Activated CD8-positive, alpha-beta memory T cell treated with anti-CD3 and anti-CD28 coated beads for 24 hours (primary cell): Measurements from ENCODE around the gene STRN.
"Not testable (repeated sequence)": the region's sequence is repeated elsewhere in the genome, so short reads cannot be mapped to it uniquely, and the experiment has no call there.

Source experiments
- DNase-seq: peaks from one replicate; pipeline ENCODE4 v3.0.0-alpha.2; 2020

The STRN gene

DNA sequence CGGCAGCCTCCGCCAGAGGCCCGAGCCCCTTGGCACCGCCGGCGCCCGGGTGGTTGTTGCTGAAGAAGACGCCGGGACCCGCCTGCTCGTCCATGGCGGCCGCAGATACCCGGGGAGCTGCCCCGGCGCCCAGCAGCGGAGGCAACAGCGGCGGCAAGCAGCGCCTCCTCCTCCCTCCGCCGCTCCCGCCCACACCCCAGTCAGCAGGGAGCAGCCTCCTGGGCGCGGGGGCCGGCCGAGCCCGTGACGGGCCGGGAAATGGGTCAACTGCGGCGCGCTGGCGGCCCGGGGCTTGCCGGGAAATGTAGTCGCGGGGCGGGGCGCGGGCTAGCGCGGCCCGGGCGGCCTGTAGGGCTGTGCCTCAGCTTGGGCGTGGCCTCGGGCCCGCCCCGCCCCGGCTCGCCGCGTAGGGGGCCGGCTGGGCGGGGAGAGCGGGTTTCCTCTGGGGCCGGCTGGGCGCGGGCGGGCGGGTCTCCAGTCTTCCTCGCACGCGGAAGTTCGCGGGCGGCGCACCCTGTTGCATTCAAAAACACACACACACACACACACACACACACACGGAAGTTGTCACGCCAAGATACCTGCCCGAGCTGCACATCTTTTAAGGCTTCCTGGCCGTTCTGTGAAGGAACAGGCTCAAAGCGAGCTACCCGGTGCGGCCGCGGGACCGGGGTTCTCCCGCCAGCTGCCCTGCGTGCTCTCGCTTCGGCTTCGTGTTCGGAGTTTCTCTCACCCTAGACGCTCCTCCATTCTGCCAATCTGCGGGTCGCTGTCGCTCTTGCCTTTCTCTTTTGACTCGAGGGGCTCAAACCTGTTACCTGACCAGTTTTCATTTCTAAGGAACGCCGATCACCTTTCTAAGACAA, at the start of gene STRN:
STRN (minus strand) TSS at position 167 of the 866 bp plus-strand sequence; CDS start at position 94, 73 bp downstream.
- peak; percentile 98 for DNase-seq

- DNase-seq: no peak
Observed at GRCh38 chr2:37013315-37013641, 46.9 kb upstream of the STRN start.

DNA sequence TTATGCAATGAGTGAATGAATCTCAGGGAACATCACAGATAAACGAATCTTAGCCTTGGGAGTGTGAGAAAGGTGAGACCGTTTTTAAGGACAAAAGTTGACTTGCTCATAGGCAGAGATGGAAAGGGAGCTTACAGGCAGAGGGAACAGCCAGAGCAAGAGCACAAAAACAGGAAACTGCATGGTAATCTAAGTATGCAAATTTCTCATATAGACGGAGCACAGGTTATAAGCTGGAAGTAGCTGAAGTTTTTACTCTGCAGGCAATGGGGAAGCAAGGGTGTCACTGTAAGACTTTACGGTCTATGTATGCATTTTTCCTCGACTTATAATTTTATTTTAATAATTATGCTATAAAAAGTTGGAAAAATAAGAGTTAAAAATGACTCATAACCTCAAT, 44.8 kb upstream of the STRN start:
- DNase-seq: no peak

GRCh38 chr2:37005118-37005868, 39.0 kb upstream of the STRN start:
- DNase-seq: no peak

- no peak for DNase-seq
Observed at GRCh38 chr2:37000988-37001556, 34.7 kb upstream of the STRN start.

- DNase-seq: no peak
Observed at GRCh38 chr2:37000318-37000717, 34.0 kb upstream of the STRN start.

DNA sequence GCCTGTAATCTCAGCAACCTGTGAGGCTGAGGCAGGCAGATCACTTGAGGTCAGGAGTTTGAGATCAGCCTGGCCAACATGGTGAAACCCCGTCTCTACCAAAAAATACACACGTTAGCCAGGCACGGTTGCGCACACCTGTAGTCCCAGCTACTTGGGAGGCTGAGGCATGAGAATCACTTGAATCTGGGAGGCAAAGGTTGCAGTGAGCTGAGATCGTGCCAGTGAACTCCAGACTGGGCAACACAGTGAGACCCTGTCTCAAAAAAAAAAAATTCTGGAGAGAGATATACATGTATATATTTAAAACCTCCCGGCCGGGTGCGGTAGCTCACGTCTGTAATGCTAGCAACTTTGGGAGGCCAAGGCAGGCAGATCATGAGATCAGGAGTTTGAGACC, 33.1 kb upstream of the STRN start:
- not testable (repeated sequence) for DNase-seq

- no peak for DNase-seq
Observed at GRCh38 chr2:36993841-36994620, 27.7 kb upstream of the STRN start.

DNA sequence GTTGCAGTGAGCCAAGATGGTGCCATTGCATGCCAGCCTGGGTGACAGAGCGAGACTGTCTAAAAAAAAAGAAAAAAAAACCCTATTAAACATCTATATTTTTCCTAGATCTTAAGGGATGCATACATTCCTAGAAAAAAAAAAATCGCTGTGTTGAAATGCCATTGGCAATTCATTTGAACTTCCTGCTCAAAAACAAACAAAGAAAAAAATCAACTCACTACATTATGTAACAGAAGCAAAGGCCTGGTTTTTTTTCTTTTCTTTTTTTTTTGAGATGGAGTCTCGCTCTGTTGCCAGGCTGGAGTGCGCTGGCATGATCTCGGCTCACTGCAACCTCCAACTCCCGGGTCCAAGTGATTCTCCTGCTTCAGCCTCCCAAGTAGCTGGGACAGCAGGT, 21.7 kb upstream of the STRN start:
- no peak for DNase-seq

- no peak for DNase-seq
Observed at GRCh38 chr2:36982467-36982866, 16.1 kb upstream of the STRN start.

DNA sequence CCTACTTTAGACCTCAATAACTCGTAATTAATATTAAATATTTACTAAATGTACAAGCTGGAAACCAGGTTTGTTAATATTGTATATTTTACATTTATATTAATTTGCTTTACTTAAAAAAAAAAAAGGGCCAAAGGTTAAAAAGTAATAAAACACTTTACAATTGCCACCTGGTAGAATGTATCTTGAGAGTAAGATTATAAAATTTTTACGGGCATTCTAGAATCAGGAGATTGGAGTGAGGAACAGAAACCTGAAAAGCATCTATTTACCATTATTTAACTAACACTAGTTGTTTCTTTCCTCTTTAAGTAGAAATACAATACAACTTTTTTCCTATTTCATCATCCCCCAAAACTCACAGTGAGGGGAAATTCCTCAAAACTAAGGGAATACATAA, 15.6 kb upstream of the STRN start:
- no peak for DNase-seq

- DNase-seq: not testable (repeated sequence)
Observed at GRCh38 chr2:36979007-36979406, 12.7 kb upstream of the STRN start.

DNA sequence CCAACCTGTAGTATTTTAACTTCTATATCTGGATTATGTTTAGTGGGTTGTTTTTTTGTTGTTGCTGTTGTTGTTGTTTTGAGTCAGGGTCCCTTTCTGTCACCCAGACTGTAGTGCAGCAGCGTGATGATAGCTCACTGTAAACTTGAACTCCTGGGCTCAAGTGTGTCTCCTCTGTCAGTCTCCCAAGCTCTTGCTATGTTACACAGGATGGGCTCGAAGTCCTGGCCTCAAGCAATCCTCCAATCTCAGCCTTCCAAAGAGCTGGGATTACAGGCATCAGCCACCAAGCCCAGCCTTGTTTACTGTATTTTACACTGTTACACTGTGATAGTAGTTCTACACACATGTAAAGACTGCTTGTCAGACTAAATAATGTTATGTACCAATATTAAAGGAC, 9.7 kb upstream of the STRN start:
- DNase-seq: no peak

DNA sequence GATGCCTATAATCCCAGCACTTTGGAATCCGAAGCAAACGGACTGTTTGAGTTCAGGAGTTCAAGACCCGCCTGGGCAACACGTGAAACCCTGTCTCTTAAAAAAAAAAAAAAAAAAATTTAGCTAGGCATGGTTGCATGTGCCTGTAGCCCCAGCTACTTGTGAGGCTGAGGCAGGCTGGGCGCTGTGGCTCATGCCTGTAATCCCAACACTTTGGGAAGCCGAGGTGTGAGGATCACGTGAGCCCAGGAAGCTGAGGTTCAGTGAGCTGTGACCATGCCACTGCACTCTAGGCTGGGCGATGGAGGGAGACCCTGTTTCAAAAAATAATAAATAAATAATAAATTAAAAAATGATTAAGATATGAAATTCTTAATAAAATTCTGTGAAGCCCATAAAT, 9.0 kb upstream of the STRN start:
- DNase-seq: no peak

- no peak for DNase-seq
Observed at GRCh38 chr2:36973320-36973719, 7.0 kb upstream of the STRN start.

GRCh38 chr2:36971990-36972389, 5.7 kb upstream of the STRN start:
- DNase-seq: no peak

DNA sequence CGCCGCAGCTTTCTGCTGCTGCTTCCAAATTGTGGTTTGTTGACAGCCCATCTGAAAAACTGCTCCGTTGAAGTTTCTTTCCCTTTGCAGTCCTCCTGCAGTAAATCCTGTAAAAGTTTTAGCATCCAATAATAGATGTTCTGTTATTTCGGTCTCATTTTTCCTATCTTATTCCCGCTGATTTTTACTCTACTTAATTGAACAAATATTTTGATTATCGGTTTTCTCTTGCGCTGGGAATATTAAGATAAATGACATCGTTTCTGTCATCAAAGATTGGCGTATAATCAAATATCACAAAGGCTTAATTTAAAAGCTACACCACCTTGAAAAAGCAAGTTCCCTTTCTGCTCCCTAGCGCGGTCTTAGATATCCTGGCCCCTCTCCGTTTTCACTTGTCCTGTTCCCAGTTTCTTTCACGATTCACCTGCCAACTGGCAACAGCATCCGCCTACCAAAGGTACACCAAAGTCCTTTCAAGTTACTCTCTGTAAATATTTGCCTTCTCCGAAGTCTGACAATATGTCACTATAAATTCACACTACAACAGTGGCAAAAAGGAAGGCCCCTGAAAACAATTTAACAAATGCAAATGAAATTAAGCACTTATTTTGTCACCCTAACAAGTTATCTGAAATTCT, 1.0 kb upstream of the STRN start:
- DNase-seq: no peak

DNA sequence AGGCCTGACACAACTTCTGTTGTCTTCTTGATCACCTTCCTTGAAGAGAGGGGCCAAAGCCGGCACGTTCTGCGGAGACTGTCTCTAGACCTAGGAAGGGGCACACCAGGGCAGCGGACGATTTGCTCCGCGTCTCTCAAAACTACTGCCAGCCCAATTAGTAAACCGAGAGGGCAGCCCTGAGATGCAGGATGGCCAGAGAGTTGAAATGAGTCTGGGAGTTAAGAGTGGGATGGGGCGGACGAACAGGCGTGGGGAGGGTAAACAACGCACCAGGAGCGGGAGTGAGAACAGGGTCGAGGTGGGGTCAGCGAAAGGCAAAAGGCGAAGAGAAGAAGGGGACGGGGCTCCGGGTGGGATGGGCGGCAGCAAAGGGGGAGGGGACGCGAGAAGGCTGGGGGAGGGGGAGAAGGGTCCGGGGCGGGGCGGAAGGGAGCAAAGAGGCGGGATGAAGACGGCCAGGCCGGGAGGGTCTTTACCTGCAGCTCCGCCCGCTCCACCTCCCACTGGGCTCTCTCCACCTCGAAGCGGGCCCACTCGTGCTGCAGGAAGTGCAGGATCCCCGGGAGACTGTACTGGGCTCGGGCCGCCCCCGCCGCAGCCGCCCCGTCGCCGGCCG, 476 bp downstream of the STRN start:
- peak; percentile 69 for DNase-seq

DNA sequence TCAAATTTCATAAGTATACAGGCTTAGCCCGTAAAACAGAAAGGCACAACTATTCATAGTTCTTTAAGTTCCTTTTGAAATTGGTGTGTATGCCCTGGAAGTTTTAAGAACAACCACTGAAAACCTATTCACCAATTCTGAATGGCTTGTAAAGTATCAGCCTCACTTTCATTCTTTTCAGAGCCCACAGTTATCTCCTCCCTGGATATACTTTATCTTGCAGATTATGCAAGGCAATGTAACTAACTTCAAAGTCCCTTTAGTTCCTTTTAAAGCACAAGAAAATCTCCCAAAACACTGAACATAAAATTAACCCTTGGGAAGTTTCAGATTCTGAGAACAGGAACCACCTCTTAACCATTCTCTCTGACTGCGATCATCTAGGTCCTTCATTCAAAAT, 1.1 kb downstream of the STRN start:
- no peak for DNase-seq

GRCh38 chr2:36964496-36965058, 1.8 kb downstream of the STRN start:
- no peak for DNase-seq

DNA sequence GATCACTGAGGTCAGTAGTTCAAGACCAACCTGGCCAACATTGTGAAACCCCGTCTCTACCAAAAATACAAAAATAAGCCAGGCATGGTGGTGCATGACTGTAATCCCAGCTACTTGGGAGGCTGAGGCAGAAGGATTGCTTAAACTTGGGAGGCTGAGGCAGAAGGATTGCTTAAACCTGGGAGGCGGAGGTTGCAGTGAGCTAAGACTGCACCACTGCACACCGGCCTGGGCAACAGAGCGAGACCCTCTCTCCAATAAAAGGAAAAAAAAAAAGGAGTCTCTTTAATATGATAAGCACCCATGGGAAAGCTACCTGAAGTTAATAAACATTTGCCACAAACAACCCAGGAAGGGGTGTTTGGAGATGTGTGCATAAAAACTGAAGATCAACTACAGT, 2.6 kb downstream of the STRN start:
- no peak for DNase-seq

DNA sequence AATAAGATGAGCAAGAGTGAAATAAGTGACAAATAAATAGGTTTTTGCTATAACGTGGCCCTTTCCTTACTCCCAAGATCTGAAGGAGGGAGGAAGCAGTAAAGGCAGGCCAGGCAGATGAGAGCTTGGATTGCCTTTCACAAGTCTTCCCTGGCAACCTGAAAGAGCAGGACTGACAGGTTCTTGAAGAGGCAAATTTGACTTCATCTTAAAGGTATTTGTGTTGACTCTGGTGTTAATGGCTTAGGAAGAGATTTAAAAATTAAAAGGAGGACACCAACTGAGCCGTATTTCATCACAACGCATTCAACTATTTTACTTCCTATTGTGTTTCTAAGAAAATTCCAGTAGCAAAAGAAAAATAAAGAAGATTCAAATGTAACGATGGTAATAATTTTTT, 3.2 kb downstream of the STRN start:
- DNase-seq: no peak
